CD14-positive monocyte (primary cell): Measurements from ENCODE around the gene CENPF. TPM values are rescaled to one million over a fixed set of nuclear protein-coding genes. Genes with fewer than 3 reads are reported as not detected.

ENCODE experiments used
- DNase-seq, 3 donors: peaks; one replicate each; pipeline ENCODE4 v3.0.0-alpha.2; 2011 to 2022
- H2AFZ ChIP-seq: 2 replicates; pipeline ENCODE4 v1.6.0; 2012; ENCODE audit warnings: mild to moderate bottlenecking, low read depth, low read length, inconsistent platforms; ENCODE audit not compliant: insufficient read depth, poor library complexity, severe bottlenecking
- H3K27ac ChIP-seq, 2 donors: 1 replicate in 1 of 2; 2 replicates in 1 of 2; pipeline ENCODE4 v1.5.1; 2012 to 2013; ENCODE audit warnings: low read length in 2 of 2, control low read depth in 1 of 2, inconsistent platforms in 1 of 2, low read depth in 1 of 2, mild to moderate bottlenecking in 1 of 2
- H3K27me3 ChIP-seq, 2 donors: one replicate each; pipeline versions ENCODE4 v1.6.0 to v1.6.1; 2011 to 2013; ENCODE audit warnings: low read length in 2 of 2; ENCODE audit not compliant: control insufficient read depth in 2 of 2, insufficient read depth in 2 of 2
- H3K36me3 ChIP-seq, 2 donors: replicated peaks in 1 of 2; 1 replicate in 1 of 2; 2 replicates in 1 of 2; pipeline versions ENCODE4 v1.5.1 to v1.6.1; 2012 to 2013; ENCODE audit warnings: low read length in 2 of 2, control low read depth in 1 of 2, inconsistent platforms in 1 of 2, mild to moderate bottlenecking in 1 of 2; ENCODE audit not compliant: insufficient read depth in 2 of 2, control insufficient read depth in 1 of 2
- H3K4me1 ChIP-seq, 2 donors: 1 replicate in 1 of 2; 2 replicates in 1 of 2; pipeline versions ENCODE4 v1.5.1 to v1.6.1; 2012 to 2013; ENCODE audit warnings: low read length in 2 of 2, control low read depth in 1 of 2, inconsistent platforms in 1 of 2, mild to moderate bottlenecking in 1 of 2, moderate library complexity in 1 of 2; ENCODE audit not compliant: insufficient read depth in 2 of 2, control insufficient read depth in 1 of 2
- H3K4me2 ChIP-seq: replicated peaks from 2 replicates; pipeline ENCODE3; 2012; ENCODE audit warnings: low read length, moderate library complexity, mild to moderate bottlenecking; ENCODE audit not compliant: poor library complexity, severe bottlenecking; ENCODE audit errors: extremely low read depth
- H3K4me3 ChIP-seq, 3 experiments: fragments of 200-600 bp in 1 of 3; sonication (generic) in 1 of 3; replicated peaks in 1 of 3; 1 replicate in 2 of 3; 2 replicates in 1 of 3; pipeline ENCODE4 v1.5.1; 2011 to 2013; ENCODE audit warnings: low read length in 3 of 3, mild to moderate bottlenecking in 3 of 3, control low read depth in 2 of 3, low read depth in 2 of 3, inconsistent platforms in 1 of 3, moderate library complexity in 1 of 3
- H3K79me2 ChIP-seq: 2 replicates; pipeline ENCODE4 v1.6.0; 2012; ENCODE audit warnings: mild to moderate bottlenecking, control low read depth, inconsistent platforms, low read length, moderate library complexity; ENCODE audit not compliant: insufficient read depth
- H3K9ac ChIP-seq: 2 replicates; pipeline ENCODE4 v1.6.0; 2017; ENCODE audit warnings: low read length, mild to moderate bottlenecking; ENCODE audit not compliant: insufficient read depth, poor library complexity, severe bottlenecking
- H3K9me3 ChIP-seq, 2 donors: replicated peaks in 1 of 2; 1 replicate in 1 of 2; 2 replicates in 1 of 2; pipeline versions ENCODE4 v1.5.1 to v1.6.1; 2012 to 2013; ENCODE audit warnings: low read length in 2 of 2, control low read depth in 1 of 2; ENCODE audit not compliant: control insufficient read depth in 1 of 2, insufficient read depth in 1 of 2
- H4K20me1 ChIP-seq: 2 replicates; pipeline ENCODE4 v1.6.0; 2012; ENCODE audit warnings: mild to moderate bottlenecking, low read length, control low read depth, moderate library complexity; ENCODE audit not compliant: insufficient read depth
- H3K27ac Mint-ChIP-seq, 7 donors: one replicate each; pipeline ENCODE4 v1.8.0; 2020; ENCODE audit warnings: mild to moderate bottlenecking in 7 of 7, mixed read lengths in 7 of 7, moderate library complexity in 6 of 7, inconsistent platforms in 2 of 7
- H3K27me3 Mint-ChIP-seq, 3 donors: one replicate each; pipeline ENCODE4 v1.8.0; 2021 to 2022; ENCODE audit warnings: low read depth in 3 of 3, mild to moderate bottlenecking in 3 of 3, mixed read lengths in 3 of 3, moderate library complexity in 3 of 3, inconsistent platforms in 1 of 3
- H3K36me3 Mint-ChIP-seq, 2 donors: one replicate each; pipeline ENCODE4 v1.8.0; 2020; ENCODE audit warnings: mixed read lengths in 2 of 2, inconsistent platforms in 1 of 2, mild to moderate bottlenecking in 1 of 2
- H3K4me1 Mint-ChIP-seq: one replicate; pipeline ENCODE4 v1.8.0; 2020; ENCODE audit warnings: mild to moderate bottlenecking, mixed read lengths
- H3K4me3 Mint-ChIP-seq, 2 donors: one replicate each; pipeline ENCODE4 v1.8.0; 2020; ENCODE audit warnings: mild to moderate bottlenecking in 2 of 2, mixed read lengths in 2 of 2, moderate library complexity in 1 of 2
- H3K9me3 Mint-ChIP-seq, 7 donors: one replicate each; pipeline ENCODE4 v1.8.0; 2020 to 2022; ENCODE audit warnings: mixed read lengths in 7 of 7, mild to moderate bottlenecking in 6 of 7, moderate library complexity in 6 of 7, inconsistent platforms in 2 of 7
- WGBS: methylation state at CpG from one replicate; pipeline ENCODE4 v1.1.5; 2013; ENCODE audit warnings: missing lambda C conversion rate; ENCODE audit not compliant: insufficient coverage; 5-methylcytosine and 5-hydroxymethylcytosine counted together
- intact Hi-C, 2 donors: fragments of 100-400 bp; cut with micrococcal nuclease; formaldehyde crosslinking; loops; one replicate each; pipeline versions ENCODE4 v1.15.0 to v1.15.1; 2023
- polyA plus RNA-seq, 3 donors: library from polyadenylated mRNA; depleted of rRNA in 1 of 3; unstranded in 2 of 3; stranded (reverse) in 1 of 3; fragments of 300-500 nt in 2 of 3; fragments of >200 nt in 1 of 3; fragmentation: Illumina TruSeq in 2 of 3; gene quantifications; 1 replicate in 2 of 3; 2 replicates in 1 of 3; pipeline ENCODE4 v1.2.3, GENCODE V29; 2012 to 2021
- TF ChIP-seq, protein P1 (sequence below): fragments of 200-600 bp; IDR thresholded peaks from one replicate; pipeline ENCODE4 v1.8.0; 2022; ENCODE audit warnings: antibody characterized with exemption, mild to moderate bottlenecking

The CENPF gene
- polyA plus RNA-seq, 3 donors, result 0.01 to 0.29 TPM; not detected in 1

- H3K4me1 ChIP-seq, result no peaks in the 10 kb centered on the region
- intact Hi-C loops, result no loop called here
- H4K20me1 ChIP-seq, result no peaks in the 10 kb centered on the region
- no peak overlapping the region for H3K27ac ChIP-seq
- H3K36me3 ChIP-seq, result peaks cover 55 to 99% of the 10 kb centered on the region in 2 donors
- no peaks in the 10 kb centered on the region for H3K27me3 Mint-ChIP-seq
- no peak overlapping the region for H3K4me2 ChIP-seq
- H3K4me3 Mint-ChIP-seq, result no peak overlapping the region
- H3K4me3 ChIP-seq, result no peak overlapping the region
- no peak overlapping the region for H3K27ac Mint-ChIP-seq
- 60% methylated on average over 1 of the region's 3 CpGs for WGBS
- no peaks in the 10 kb centered on the region for H3K4me1 Mint-ChIP-seq
- H3K27me3 ChIP-seq, result no peaks in the 10 kb centered on the region
- no peaks in the 10 kb centered on the region for H3K79me2 ChIP-seq
- TF ChIP-seq, protein P1, sequence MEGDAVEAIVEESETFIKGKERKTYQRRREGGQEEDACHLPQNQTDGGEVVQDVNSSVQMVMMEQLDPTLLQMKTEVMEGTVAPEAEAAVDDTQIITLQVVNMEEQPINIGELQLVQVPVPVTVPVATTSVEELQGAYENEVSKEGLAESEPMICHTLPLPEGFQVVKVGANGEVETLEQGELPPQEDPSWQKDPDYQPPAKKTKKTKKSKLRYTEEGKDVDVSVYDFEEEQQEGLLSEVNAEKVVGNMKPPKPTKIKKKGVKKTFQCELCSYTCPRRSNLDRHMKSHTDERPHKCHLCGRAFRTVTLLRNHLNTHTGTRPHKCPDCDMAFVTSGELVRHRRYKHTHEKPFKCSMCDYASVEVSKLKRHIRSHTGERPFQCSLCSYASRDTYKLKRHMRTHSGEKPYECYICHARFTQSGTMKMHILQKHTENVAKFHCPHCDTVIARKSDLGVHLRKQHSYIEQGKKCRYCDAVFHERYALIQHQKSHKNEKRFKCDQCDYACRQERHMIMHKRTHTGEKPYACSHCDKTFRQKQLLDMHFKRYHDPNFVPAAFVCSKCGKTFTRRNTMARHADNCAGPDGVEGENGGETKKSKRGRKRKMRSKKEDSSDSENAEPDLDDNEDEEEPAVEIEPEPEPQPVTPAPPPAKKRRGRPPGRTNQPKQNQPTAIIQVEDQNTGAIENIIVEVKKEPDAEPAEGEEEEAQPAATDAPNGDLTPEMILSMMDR, result no peak
- no peak for DNase-seq
- no peaks in the 10 kb centered on the region for H3K9me3 ChIP-seq
- no peaks in the 10 kb centered on the region for H3K9me3 Mint-ChIP-seq
- no peak overlapping the region for H3K9ac ChIP-seq
- no peak overlapping the region for H2AFZ ChIP-seq
- peaks cover 76 to 91% of the 10 kb centered on the region in 2 donors for H3K36me3 Mint-ChIP-seq
Measured at GRCh38 chr1:214648801-214649200, 45.8 kb downstream of the CENPF start.

DNA sequence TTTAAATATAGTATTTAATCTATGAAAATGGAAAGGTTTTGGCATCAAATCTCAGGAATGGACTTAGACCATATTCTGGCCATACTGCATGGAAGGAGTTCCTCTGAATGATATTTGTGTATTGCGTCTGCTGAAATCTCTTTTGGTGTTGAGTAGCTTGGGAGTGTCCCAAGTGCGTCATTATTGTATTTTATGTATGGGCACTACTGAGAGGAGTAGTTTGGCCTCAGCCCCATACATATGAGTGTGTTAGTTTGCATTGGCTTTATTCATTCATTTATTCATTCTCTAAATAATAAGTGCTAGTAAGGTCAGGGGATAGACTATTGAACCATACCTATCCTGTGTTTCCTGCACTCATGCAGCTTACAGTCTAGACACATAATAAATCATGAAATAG is 46.6 kb downstream of the CENPF start:
- Histone ChIP-seq H2AFZ (no peak overlapping the region), H3K4me3 (no peak overlapping the region), H3K27ac (no peak overlapping the region), H3K4me1 (no peaks in the 10 kb centered on the region), H3K9ac (no peak overlapping the region), H3K79me2 (no peaks in the 10 kb centered on the region), H3K4me2 (no peak overlapping the region), H3K27me3 (no peaks in the 10 kb centered on the region), H4K20me1 (no peaks in the 10 kb centered on the region), H3K36me3 (peaks cover 56 to 99% of the 10 kb centered on the region in 2 donors), H3K9me3 (no peaks in the 10 kb centered on the region)
- Mint-ChIP-seq H3K9me3 (no peaks in the 10 kb centered on the region), H3K4me3 (no peak overlapping the region), H3K27me3 (no peaks in the 10 kb centered on the region), H3K27ac (no peak overlapping the region), H3K4me1 (no peaks in the 10 kb centered on the region), H3K36me3 (peaks cover 78 to 92% of the 10 kb centered on the region in 2 donors)
- WGBS, result no CpG with 5 or more reads among the region's 2 CpGs
- no peak for DNase-seq
- intact Hi-C loops, result no loop called here
- TF ChIP-seq, protein P1, result no peak
